ENCODE measurements around the gene DPP8. TPM values are rescaled to one million over a fixed set of nuclear protein-coding genes. Genes with fewer than 3 reads are reported as not detected.

DPP8 gene
- total RNA-seq, 4 donors from 2014 or later: 33.1 to 66.9 (median 47.9) TPM

DNA sequence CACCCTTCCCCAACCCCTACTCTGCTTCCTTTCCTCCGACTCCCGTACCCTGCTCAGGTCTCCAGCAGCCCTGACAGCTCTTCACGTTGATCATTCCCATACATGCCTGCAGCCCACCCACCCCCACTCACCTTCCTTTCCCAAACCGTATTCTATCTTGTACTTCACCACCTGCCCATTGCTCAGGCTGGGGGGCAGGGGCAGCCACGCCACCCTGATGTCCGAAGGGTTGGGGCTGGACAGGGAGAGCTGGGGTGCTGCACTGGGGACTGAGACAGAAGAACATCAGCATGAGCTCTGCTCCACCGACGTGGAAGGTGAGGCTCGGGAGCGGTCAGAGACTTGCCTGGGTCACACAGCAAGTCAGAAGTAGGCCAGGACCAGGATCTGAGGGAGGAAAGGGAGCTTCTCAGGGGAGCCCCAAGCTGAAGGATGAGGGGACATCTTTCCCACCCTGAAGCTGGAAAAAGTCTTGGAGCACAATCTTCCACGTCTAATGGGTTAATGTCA lies 123.2 kb downstream of the DPP8 start:
- Histone ChIP-seq H3K27ac (no peak overlapping the region), H3K36me3 (no peaks in the 10 kb centered on the region), H3K4me3 (no peak overlapping the region), H3K9me3 (no peaks in the 10 kb centered on the region), H3K4me1 (peaks cover 0 to 16% (median 0%) of the 10 kb centered on the region in 3 donors), H3K27me3 (peaks cover 50% of the 10 kb centered on the region)
- TF ChIP-seq, protein P1, sequence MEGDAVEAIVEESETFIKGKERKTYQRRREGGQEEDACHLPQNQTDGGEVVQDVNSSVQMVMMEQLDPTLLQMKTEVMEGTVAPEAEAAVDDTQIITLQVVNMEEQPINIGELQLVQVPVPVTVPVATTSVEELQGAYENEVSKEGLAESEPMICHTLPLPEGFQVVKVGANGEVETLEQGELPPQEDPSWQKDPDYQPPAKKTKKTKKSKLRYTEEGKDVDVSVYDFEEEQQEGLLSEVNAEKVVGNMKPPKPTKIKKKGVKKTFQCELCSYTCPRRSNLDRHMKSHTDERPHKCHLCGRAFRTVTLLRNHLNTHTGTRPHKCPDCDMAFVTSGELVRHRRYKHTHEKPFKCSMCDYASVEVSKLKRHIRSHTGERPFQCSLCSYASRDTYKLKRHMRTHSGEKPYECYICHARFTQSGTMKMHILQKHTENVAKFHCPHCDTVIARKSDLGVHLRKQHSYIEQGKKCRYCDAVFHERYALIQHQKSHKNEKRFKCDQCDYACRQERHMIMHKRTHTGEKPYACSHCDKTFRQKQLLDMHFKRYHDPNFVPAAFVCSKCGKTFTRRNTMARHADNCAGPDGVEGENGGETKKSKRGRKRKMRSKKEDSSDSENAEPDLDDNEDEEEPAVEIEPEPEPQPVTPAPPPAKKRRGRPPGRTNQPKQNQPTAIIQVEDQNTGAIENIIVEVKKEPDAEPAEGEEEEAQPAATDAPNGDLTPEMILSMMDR (IDR thresholded peaks at IDR 0.05): no peak
- TF ChIP-seq POLR2A (IDR thresholded peaks at IDR 0.05): no peak
- no peak for TF ChIP-seq POLR2AphosphoS5 (IDR thresholded peaks at IDR 0.05)
- no peak for TF ChIP-seq EP300 (IDR thresholded peaks at IDR 0.05)
- WGBS, 2 donors (ENCODE audit: low coverage in 1 of 2): 68 to 83% methylated on average over 4 of the region's 11 CpGs
- no peak for ATAC-seq

GRCh38 chr15:65393557-65393956 lies 123.9 kb downstream of the DPP8 start:
- Histone ChIP-seq H3K27me3 (peaks cover 51% of the 10 kb centered on the region), H3K36me3 (peaks cover 0 to 1% of the 10 kb centered on the region in 2 donors), H3K27ac (no peak overlapping the region), H3K4me1 (peaks cover 0 to 16% (median 0%) of the 10 kb centered on the region in 3 donors), H3K4me3 (no peak overlapping the region), H3K9me3 (no peaks in the 10 kb centered on the region)
- no peak for TF ChIP-seq EP300 (IDR thresholded peaks at IDR 0.05)
- no peak for TF ChIP-seq POLR2A (IDR thresholded peaks at IDR 0.05)
- no peak for TF ChIP-seq POLR2AphosphoS5 (IDR thresholded peaks at IDR 0.05)
- TF ChIP-seq, protein P1 (IDR thresholded peaks at IDR 0.05): no peak
- 86 to 87% methylated on average over 1 to 6 of the region's 8 CpGs for WGBS, 2 donors (ENCODE audit: low coverage in 1 of 2)
- no peak for ATAC-seq

DNA sequence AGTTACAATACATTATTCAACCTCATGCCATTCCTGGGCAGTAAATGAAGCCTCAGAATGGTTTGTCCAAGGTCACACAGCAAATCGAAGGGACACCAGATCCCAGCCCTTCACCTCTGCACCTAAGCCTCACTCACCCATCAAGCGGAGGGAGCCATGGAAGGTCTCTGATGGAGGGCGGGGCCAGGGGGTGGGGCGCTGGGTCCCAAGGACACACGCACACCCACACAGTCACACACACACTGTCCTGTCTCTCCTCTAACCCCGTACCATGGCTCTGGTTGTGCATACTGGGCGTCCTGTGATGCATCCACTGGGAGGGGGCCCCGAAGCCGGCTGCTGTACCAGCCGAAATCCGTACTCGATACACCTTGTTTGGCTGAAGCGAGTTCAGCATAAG lies 124.4 kb downstream of the DPP8 start:
- H3K36me3 ChIP-seq: peaks cover 0 to 4% of the 10 kb centered on the region in 2 donors

More for the DNA sequence above, 124.4 kb downstream of the DPP8 start:
- no peak for ATAC-seq
- H3K4me1 ChIP-seq: peaks cover 0 to 16% (median 0%) of the 10 kb centered on the region in 3 donors
- H3K9me3 ChIP-seq: no peaks in the 10 kb centered on the region
- H3K27ac ChIP-seq: no peak overlapping the region
- H3K4me3 ChIP-seq: no peak overlapping the region
- peaks cover 54% of the 10 kb centered on the region for H3K27me3 ChIP-seq
- TF ChIP-seq EP300 (IDR thresholded peaks at IDR 0.05): no peak
- TF ChIP-seq POLR2AphosphoS5 (IDR thresholded peaks at IDR 0.05): no peak
- TF ChIP-seq, protein P1 (IDR thresholded peaks at IDR 0.05): no peak
- TF ChIP-seq POLR2A (IDR thresholded peaks at IDR 0.05): no peak
- WGBS, 2 donors (ENCODE audit: low coverage in 1 of 2): 91% methylated on average over 4 of the region's 13 CpGs; no CpG with 5 or more reads in 1 of the 2 donors

Small RNA genes lying within 50 kb of the gene (small RNA-seq; reads per million reads assigned to genes)
- gene AC105129.1 (0 reads per million in 4 donors), gene RF00019 (0 reads per million in 4 donors), gene RNU6-19P (0 reads per million in 4 donors)

Other genes starting within 250 kb of the DPP8 start
- gene PARP16, start 230.8 kb downstream of the DPP8 start, total RNA-seq: 10 to 100 TPM; 10.1 to 21.7 (median 14.1) TPM
- gene RNU5A-1, start 221.6 kb downstream of the DPP8 start, total RNA-seq: not detected
- not detected for gene RNU5B-1, start 213.0 kb downstream of the DPP8 start, total RNA-seq
- gene IGDCC3, start 139.7 kb downstream of the DPP8 start, total RNA-seq: under 1 TPM in 1 of 4 donors, not detected in 3; 0.13 TPM
- gene IGDCC4, start 94.7 kb downstream of the DPP8 start, total RNA-seq: 1 to 10 TPM in 3 of 4 donors, under 1 TPM in 1; 0.40 to 3.4 (median 1.8) TPM
- 10 to 100 TPM; 26.0 to 34.9 (median 29.6) TPM for gene HACD3, start 12.8 kb upstream of the DPP8 start, total RNA-seq
- 10 to 100 TPM; 23.8 to 33.5 (median 28.8) TPM for gene INTS14, start 93.4 kb upstream of the DPP8 start, total RNA-seq
- gene SLC24A1, start 104.2 kb upstream of the DPP8 start, total RNA-seq: 1 to 10 TPM; 2.7 to 4.6 (median 3.9) TPM